Thymus (tissue), 11 donors: ENCODE data around the gene EQTN. TPM values are rescaled to one million over a fixed set of nuclear protein-coding genes. Genes with fewer than 3 reads are reported as not detected.
"Not testable (repeated sequence)": the region's sequence is repeated elsewhere in the genome, so short reads cannot be mapped to it uniquely, and the experiment has no call there.

Source experiments
- DNase-seq, 9 donors: peaks; one replicate each; pipeline ENCODE4 v3.0.0-alpha.2; 2013; ENCODE audit warnings: low spot score in 9 of 9, low read depth in 6 of 9, missing footprints in 1 of 9
- H3K27ac ChIP-seq, 2 donors: one replicate each; pipeline ENCODE4 v1.5.1; 2013; ENCODE audit warnings: control low read depth in 1 of 2, low read depth in 1 of 2, low read length in 1 of 2, mild to moderate bottlenecking in 1 of 2, moderate library complexity in 1 of 2
- H3K27me3 ChIP-seq, 2 donors: one replicate each; pipeline ENCODE4 v1.5.1; 2013; ENCODE audit warnings: low read length in 1 of 2; ENCODE audit not compliant: control insufficient read depth in 2 of 2, insufficient read depth in 1 of 2
- H3K36me3 ChIP-seq, 2 donors: one replicate each; pipeline ENCODE4 v1.5.1; 2013; ENCODE audit warnings: low read length in 1 of 2, mild to moderate bottlenecking in 1 of 2, moderate library complexity in 1 of 2; ENCODE audit not compliant: control insufficient read depth in 2 of 2, insufficient read depth in 2 of 2
- H3K4me1 ChIP-seq, 2 donors: one replicate each; pipeline ENCODE4 v1.5.1; 2013; ENCODE audit warnings: low read length in 2 of 2; ENCODE audit not compliant: control insufficient read depth in 2 of 2, insufficient read depth in 2 of 2
- H3K4me3 ChIP-seq, 2 donors: one replicate each; pipeline ENCODE4 v1.5.1; 2013; ENCODE audit warnings: low read length in 2 of 2, control low read depth in 1 of 2, mild to moderate bottlenecking in 1 of 2
- H3K9me3 ChIP-seq, 2 donors: one replicate each; pipeline ENCODE4 v1.5.1; 2013; ENCODE audit warnings: low read length in 1 of 2, mild to moderate bottlenecking in 1 of 2; ENCODE audit not compliant: control insufficient read depth in 2 of 2, insufficient read depth in 1 of 2
- WGBS: extraction: QIAGEN DNeasy Blood & Tissue Kit; methylation state at CpG from one replicate; pipeline ENCODE4 v1.1.7; 2013; 5-methylcytosine and 5-hydroxymethylcytosine counted together
- polyA plus RNA-seq: library from polyadenylated mRNA; stranded (reverse); fragments of 200-250 nt; gene quantifications from one replicate; pipeline ENCODE4 v1.2.3, GENCODE V29; 2013
- total RNA-seq: library from RNA; stranded (reverse); fragments of 120-200 nt; gene quantifications from one replicate; pipeline ENCODE4 v1.2.4, GENCODE V29; 2013
- donor health status: healthy.

Gene EQTN
- total and polyA plus RNA-seq, 2 donors, result 0.05 to 0.21 TPM

DNA sequence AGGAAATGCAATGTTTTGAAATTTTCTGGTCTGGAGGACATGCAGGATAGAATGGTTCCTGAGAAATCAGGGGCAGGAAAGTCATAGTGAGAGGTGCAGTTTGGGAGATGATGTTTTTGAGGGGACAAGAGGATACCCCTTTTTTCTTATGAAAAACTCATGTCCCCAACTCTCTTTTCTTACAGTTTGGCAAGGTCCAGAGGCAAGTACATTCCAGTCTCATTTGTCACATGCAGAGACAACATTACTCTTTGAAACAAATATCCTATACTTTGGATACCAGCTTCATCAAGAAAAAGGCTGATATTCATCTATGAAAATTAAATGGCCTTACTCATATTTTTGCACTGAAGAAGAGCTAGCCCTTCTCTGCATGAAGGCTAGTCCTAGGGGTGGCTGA, 48.2 kb downstream of the EQTN start:
- Histone ChIP-seq H3K9me3 (no peaks in the 10 kb centered on the region), H3K27me3 (no peaks in the 10 kb centered on the region), H3K27ac (no peak overlapping the region), H3K4me3 (no peak overlapping the region), H3K36me3 (no peaks in the 10 kb centered on the region), H3K4me1 (no peaks in the 10 kb centered on the region)
- DNase-seq, result no peak

DNA sequence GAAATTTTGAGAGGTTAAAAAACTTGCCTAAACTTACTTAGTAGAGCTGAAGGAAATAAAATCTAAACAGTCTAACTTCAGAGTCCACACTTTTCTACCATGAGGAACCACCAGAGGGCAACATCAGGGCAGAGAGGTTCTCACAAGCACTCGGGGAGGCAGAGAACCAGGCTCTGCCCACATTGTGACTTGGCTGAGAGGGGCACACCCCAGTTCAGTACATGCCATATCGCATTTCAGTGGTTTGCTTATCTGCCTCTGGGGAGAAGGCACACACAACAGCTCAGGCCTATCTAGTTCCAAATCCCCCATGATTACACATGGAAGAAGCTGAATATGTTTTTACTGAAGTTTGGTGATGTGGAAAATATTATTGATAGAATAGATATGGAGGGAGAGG, 49.2 kb downstream of the EQTN start:
- Histone ChIP-seq H3K36me3 (no peaks in the 10 kb centered on the region), H3K27me3 (no peaks in the 10 kb centered on the region), H3K4me3 (no peak overlapping the region), H3K4me1 (no peaks in the 10 kb centered on the region), H3K9me3 (no peaks in the 10 kb centered on the region), H3K27ac (no peak overlapping the region)
- DNase-seq, result peak in 2 of 9 donors; percentile 10 to 19
- WGBS, result 15% methylated on average over 2 of the region's 2 CpGs

DNA sequence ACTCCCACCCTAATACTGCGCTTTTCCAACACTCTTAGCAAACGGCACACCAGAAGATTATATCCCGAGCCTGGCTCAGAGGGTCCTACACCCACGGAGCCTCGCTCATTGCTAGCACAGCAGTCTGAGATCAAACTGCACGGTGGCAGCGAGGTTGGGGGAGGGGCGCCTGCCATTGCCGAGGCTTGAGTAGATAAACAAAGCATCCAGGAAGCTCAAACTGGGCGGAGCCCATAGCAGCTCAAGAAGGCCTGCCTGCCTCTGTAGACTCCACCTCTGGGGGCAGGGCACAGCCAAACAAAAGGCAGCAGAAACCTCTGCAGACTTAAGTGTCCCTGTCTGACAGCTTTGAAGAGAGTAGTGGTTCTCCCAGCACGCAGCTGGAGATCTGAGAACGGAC, 57.3 kb downstream of the EQTN start:
- not testable (repeated sequence) for H3K27ac ChIP-seq, H3K9me3 ChIP-seq, H3K36me3 ChIP-seq, H3K4me3 ChIP-seq, H3K27me3 ChIP-seq, DNase-seq, H3K4me1 ChIP-seq
- 87% methylated on average over 12 of the region's 12 CpGs for WGBS

Other genes with a start within 250 kb of the EQTN start
- 2.4 TPM for gene TEK, start 187.9 kb downstream of the EQTN start, total RNA-seq
- gene TEK, start 187.9 kb downstream of the EQTN start, polyA plus RNA-seq, result 2.3 TPM
- gene IFNK, start 227.1 kb upstream of the EQTN start, total RNA-seq, result not detected
- gene IFNK, start 227.1 kb upstream of the EQTN start, polyA plus RNA-seq, result 0.52 TPM
- gene MOB3B, start 232.7 kb upstream of the EQTN start, total RNA-seq, result 2.3 TPM
- gene MOB3B, start 232.7 kb upstream of the EQTN start, polyA plus RNA-seq, result 7.8 TPM